ENCODE results near the gene TMPRSS9.

Gene TMPRSS9

GRCh38 chr19:2438178-2438577 is 78.1 kb downstream of the TMPRSS9 start:
- no peaks in the 10 kb centered on the region; the same call in 1 of the 2 replicates for H3K79me2 ChIP-seq (ENCODE audit: insufficient read depth, low read length)
- no peak overlapping the region for H3K9ac ChIP-seq (ENCODE audit: low read depth, low read length, poor library complexity, severe bottlenecking)
- H3K4me2 ChIP-seq (ENCODE audit: low read depth, low read length, poor library complexity, severe bottlenecking), result no peak overlapping the region
- no peak for TF ChIP-seq EZH2phosphoT487 (IDR thresholded peaks at IDR 0.05; ENCODE audit: borderline replicate concordance)
- TF ChIP-seq, protein P1, sequence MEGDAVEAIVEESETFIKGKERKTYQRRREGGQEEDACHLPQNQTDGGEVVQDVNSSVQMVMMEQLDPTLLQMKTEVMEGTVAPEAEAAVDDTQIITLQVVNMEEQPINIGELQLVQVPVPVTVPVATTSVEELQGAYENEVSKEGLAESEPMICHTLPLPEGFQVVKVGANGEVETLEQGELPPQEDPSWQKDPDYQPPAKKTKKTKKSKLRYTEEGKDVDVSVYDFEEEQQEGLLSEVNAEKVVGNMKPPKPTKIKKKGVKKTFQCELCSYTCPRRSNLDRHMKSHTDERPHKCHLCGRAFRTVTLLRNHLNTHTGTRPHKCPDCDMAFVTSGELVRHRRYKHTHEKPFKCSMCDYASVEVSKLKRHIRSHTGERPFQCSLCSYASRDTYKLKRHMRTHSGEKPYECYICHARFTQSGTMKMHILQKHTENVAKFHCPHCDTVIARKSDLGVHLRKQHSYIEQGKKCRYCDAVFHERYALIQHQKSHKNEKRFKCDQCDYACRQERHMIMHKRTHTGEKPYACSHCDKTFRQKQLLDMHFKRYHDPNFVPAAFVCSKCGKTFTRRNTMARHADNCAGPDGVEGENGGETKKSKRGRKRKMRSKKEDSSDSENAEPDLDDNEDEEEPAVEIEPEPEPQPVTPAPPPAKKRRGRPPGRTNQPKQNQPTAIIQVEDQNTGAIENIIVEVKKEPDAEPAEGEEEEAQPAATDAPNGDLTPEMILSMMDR (conservative IDR thresholded peaks at IDR 0.05; ENCODE audit: low read length), result no peak
- H4K20me1 ChIP-seq (ENCODE audit: insufficient read depth, low read length, poor library complexity, severe bottlenecking), result peaks cover 2% of the 10 kb centered on the region
- no peaks in the 10 kb centered on the region for H3K27me3 ChIP-seq (ENCODE audit: insufficient read depth, low read length, poor library complexity, severe bottlenecking)
- no peaks in the 10 kb centered on the region for H3F3A ChIP-seq (ENCODE audit: low read depth)
- H3K4me3 ChIP-seq (ENCODE audit: low read length, poor library complexity, severe bottlenecking), result no peak overlapping the region
- no peak overlapping the region for H2AFZ ChIP-seq (ENCODE audit: low read length)
- H3K9me3 ChIP-seq (ENCODE audit: insufficient read depth, low read depth, low read length), result no peaks in the 10 kb centered on the region
- H3K9me2 ChIP-seq (replicated peaks; ENCODE audit: low read depth, low read length), result no peaks in the 10 kb centered on the region
- H3K36me3 ChIP-seq (ENCODE audit: insufficient read depth, low read length), result peaks cover 50% of the 10 kb centered on the region; the same call in 1 of the 2 replicates
- no peaks in the 10 kb centered on the region for H3K4me1 ChIP-seq (ENCODE audit: insufficient read depth, low read length, poor library complexity, severe bottlenecking)

- H3K4me3 ChIP-seq (ENCODE audit: low read length, poor library complexity, severe bottlenecking), result no peak overlapping the region
- H2AFZ ChIP-seq (ENCODE audit: low read length), result no peak overlapping the region
- H3F3A ChIP-seq (ENCODE audit: low read depth), result no peaks in the 10 kb centered on the region
- H3K9ac ChIP-seq (ENCODE audit: low read depth, low read length, poor library complexity, severe bottlenecking), result no peak overlapping the region
- no peak for TF ChIP-seq EZH2phosphoT487 (IDR thresholded peaks at IDR 0.05; ENCODE audit: borderline replicate concordance)
- TF ChIP-seq, protein P1 (conservative IDR thresholded peaks at IDR 0.05; ENCODE audit: low read length), result no peak
- H3K4me2 ChIP-seq (ENCODE audit: low read depth, low read length, poor library complexity, severe bottlenecking), result no peak overlapping the region
- H3K27me3 ChIP-seq (ENCODE audit: insufficient read depth, low read length, poor library complexity, severe bottlenecking), result no peaks in the 10 kb centered on the region
- H3K79me2 ChIP-seq (ENCODE audit: insufficient read depth, low read length), result peaks cover 21% of the 10 kb centered on the region; the same call in 1 of the 2 replicates
- H3K4me1 ChIP-seq (ENCODE audit: insufficient read depth, low read length, poor library complexity, severe bottlenecking), result no peaks in the 10 kb centered on the region
- H4K20me1 ChIP-seq (ENCODE audit: insufficient read depth, low read length, poor library complexity, severe bottlenecking), result peaks cover 2% of the 10 kb centered on the region
- no peaks in the 10 kb centered on the region for H3K9me2 ChIP-seq (replicated peaks; ENCODE audit: low read depth, low read length)
- no peaks in the 10 kb centered on the region for H3K9me3 ChIP-seq (ENCODE audit: insufficient read depth, low read depth, low read length)
- peaks cover 49% of the 10 kb centered on the region; the same call in 1 of the 2 replicates for H3K36me3 ChIP-seq (ENCODE audit: insufficient read depth, low read length)
These were observed 80.5 kb downstream of the TMPRSS9 start for GRCh38 chr19:2440515-2440914.

GRCh38 chr19:2441096-2441752 is 81.2 kb downstream of the TMPRSS9 start:
- no peak overlapping the region for H3K4me3 ChIP-seq (ENCODE audit: low read length, poor library complexity, severe bottlenecking)
- H2AFZ ChIP-seq (ENCODE audit: low read length), result no peak overlapping the region
- H3K4me1 ChIP-seq (ENCODE audit: insufficient read depth, low read length, poor library complexity, severe bottlenecking), result peaks cover under 1% of the 10 kb centered on the region
- no peaks in the 10 kb centered on the region for H3K27me3 ChIP-seq (ENCODE audit: insufficient read depth, low read length, poor library complexity, severe bottlenecking)
- no peaks in the 10 kb centered on the region for H3K9me2 ChIP-seq (replicated peaks; ENCODE audit: low read depth, low read length)
- H3F3A ChIP-seq (ENCODE audit: low read depth), result no peaks in the 10 kb centered on the region
- H3K9ac ChIP-seq (ENCODE audit: low read depth, low read length, poor library complexity, severe bottlenecking), result no peak overlapping the region
- H3K4me2 ChIP-seq (ENCODE audit: low read depth, low read length, poor library complexity, severe bottlenecking), result no peak overlapping the region
- peaks cover 48% of the 10 kb centered on the region; the same call in 1 of the 2 replicates for H3K36me3 ChIP-seq (ENCODE audit: insufficient read depth, low read length)
- peaks cover 24% of the 10 kb centered on the region for H3K79me2 ChIP-seq (ENCODE audit: insufficient read depth, low read length)
- H3K9me3 ChIP-seq (ENCODE audit: insufficient read depth, low read depth, low read length), result no peaks in the 10 kb centered on the region
- no peak for TF ChIP-seq EZH2phosphoT487 (IDR thresholded peaks at IDR 0.05; ENCODE audit: borderline replicate concordance)
- TF ChIP-seq, protein P1 (conservative IDR thresholded peaks at IDR 0.05; ENCODE audit: low read length), result no peak
- H4K20me1 ChIP-seq (ENCODE audit: insufficient read depth, low read length, poor library complexity, severe bottlenecking), result peaks cover 6% of the 10 kb centered on the region
